ENCODE data around the gene SMIM41.

DNA sequence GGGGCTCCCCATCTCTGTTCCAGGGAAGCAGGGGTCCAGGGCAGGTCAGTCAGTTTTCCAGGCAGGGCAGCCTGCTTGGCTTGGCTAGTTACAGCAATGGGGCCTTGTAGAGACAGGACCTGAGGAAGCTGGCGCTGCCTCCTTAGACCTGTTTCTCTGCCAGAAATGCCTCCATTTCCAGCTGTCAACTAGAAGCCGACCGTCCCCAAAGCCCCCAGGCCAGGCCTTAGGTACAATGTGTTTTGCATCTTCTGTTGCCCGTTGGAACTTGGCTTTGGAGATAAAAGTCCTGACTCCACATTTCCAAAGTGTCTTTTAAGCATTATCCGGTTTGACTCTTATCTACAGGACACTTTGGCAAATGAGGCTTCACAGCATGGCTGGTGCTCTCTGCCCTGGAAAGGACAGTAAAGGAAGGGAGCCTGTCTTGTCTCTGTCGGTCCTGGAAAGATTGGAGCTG, 69.7 kb downstream of the SMIM41 start:
- no peak for TF ChIP-seq POLR2A (IDR thresholded peaks at IDR 0.05)
- TF ChIP-seq, protein P1, sequence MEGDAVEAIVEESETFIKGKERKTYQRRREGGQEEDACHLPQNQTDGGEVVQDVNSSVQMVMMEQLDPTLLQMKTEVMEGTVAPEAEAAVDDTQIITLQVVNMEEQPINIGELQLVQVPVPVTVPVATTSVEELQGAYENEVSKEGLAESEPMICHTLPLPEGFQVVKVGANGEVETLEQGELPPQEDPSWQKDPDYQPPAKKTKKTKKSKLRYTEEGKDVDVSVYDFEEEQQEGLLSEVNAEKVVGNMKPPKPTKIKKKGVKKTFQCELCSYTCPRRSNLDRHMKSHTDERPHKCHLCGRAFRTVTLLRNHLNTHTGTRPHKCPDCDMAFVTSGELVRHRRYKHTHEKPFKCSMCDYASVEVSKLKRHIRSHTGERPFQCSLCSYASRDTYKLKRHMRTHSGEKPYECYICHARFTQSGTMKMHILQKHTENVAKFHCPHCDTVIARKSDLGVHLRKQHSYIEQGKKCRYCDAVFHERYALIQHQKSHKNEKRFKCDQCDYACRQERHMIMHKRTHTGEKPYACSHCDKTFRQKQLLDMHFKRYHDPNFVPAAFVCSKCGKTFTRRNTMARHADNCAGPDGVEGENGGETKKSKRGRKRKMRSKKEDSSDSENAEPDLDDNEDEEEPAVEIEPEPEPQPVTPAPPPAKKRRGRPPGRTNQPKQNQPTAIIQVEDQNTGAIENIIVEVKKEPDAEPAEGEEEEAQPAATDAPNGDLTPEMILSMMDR (IDR thresholded peaks at IDR 0.05 in 8 of 11, conservative IDR thresholded peaks at IDR 0.05 in 3 of 11), result no peak
